Skeletal muscle cell (primary cell): ENCODE measurements around the gene GYS1.
A peak's percentile ranks its signal among the peaks of the same experiment; 100 is the strongest.
"Not testable (repeated sequence)": the region's sequence is repeated elsewhere in the genome, so short reads cannot be mapped to it uniquely, and the experiment has no call there.

Experiments used
- DNase-seq: peaks from one replicate; pipeline ENCODE4 v3.0.0-alpha.2; 2010; ENCODE audit warnings: low read depth
- H3K4me3 ChIP-seq: 2 replicates; pipeline ENCODE4 v1.5.1; 2011; ENCODE audit warnings: low read depth, mild to moderate bottlenecking, control low read depth, low read length, moderate library complexity

GYS1 gene

DNA sequence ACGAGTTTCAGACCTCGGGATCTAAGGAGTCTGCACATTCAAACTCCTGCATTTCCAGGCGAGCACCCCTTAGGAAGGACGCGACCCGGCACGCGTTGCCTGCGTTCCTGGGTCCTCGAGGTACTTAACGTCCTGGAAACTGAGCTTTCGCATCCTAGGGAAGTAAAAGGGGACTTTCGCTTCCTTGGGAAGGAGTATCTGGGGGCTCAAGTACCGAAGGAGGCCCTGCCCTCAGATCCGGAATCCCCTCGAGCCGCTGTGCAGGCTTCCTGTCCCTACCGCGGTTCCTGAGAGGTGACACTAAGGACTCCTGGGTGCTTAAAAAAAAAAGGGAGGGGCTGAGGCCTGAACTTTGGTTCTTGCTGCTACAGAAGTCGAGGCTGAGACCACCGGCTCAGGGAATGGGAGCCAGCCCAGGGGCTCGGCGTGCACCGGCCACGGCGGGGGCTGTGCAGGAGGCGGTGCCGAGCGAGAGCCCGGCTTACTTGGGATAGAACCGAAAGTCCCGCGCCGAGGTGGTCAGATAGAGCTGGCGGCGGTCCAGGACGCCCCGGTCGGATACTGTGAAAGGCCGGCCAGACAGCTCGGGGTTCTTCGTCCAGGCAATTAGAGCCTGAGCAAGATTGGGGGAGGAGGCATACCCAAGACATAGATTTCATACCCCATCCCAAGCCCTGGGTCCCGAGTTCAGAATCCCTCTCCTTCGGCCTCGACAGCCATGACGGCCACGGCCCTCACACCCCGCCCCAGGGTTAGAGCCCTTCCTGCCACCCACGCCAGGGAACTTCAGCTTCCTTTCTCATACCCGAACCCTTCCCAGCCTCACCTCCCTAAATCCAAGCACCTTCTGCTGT lies 25.5 kb upstream of the GYS1 start:
- not testable (repeated sequence) for DNase-seq
- peak overlapping the region; percentile 48 for H3K4me3 ChIP-seq

- no peak for DNase-seq
- H3K4me3 ChIP-seq = peak overlapping the region; percentile 48
These were observed 24.7 kb upstream of the GYS1 start for GRCh38 chr19:49017666-49018351.

- H3K4me3 ChIP-seq = peak within 1 kb of the TSS; percentile 48
- DNase-seq = no peak
These were observed 24.0 kb upstream of the GYS1 start, which contains the start of gene LHB for GRCh38 chr19:49017041-49017665. Gene LHB (minus strand): TSS chr19:49017091. CDS start chr19:49017081, 10 bp downstream.

GRCh38 chr19:49016067-49016839 lies 23.1 kb upstream of the GYS1 start:
- no peak for DNase-seq
- no peak overlapping the region for H3K4me3 ChIP-seq

DNA sequence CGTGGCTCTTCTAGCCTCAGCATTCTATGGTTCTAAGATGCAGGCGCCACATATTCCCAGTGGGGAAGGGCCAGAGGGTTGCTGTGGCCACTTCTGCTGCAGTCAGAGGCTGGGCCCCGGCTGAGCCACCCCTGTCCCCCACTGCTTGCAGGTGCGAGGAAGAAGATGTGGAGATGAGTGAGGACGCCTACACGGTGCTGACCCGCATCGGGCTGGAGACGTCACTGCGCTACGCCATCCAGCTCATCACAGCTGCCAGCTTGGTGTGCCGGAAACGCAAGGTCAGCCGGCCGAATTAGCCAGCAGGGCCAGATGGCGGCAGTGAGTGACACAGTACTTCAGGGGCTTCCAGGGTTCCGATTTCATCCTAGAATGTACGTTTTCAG lies 21.8 kb upstream of the GYS1 start:
- H3K4me3 ChIP-seq = no peak overlapping the region
- DNase-seq = no peak

DNA sequence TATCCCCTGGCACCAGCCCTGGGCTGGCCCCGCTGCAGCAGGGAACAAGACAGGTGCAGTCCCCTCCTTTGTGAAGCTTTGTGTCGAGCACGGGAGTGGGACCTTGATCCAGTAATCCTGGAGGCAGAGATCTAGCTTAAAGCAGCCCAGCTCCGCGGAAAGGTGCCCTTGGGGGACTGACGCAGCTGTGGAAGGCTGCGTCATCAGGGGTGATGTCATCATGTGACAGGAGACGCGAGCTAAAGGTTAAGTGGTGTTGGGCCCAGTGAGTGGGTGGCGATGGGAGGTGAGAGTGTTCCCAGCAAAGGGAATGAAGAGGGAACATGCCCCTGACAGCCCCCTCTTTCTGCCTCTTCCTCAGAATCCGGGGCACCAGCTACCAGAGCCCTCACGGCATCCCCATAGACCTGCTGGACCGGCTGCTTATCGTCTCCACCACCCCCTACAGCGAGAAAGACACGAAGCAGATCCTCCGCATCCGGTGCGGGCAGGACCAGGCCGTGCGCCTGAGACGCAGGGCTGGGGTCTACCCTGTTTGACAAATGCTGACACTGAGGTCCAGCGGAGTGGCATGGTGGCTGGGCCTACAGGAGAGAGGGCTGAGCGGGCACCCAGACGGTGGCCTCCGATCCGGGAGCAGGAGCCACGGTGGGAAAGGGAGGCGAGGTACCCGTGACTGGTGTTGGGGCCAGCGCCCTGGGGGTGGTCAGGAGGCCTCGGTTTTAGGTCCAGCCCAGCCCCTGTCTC lies 21.2 kb upstream of the GYS1 start:
- DNase-seq = no peak
- no peak overlapping the region for H3K4me3 ChIP-seq

DNA sequence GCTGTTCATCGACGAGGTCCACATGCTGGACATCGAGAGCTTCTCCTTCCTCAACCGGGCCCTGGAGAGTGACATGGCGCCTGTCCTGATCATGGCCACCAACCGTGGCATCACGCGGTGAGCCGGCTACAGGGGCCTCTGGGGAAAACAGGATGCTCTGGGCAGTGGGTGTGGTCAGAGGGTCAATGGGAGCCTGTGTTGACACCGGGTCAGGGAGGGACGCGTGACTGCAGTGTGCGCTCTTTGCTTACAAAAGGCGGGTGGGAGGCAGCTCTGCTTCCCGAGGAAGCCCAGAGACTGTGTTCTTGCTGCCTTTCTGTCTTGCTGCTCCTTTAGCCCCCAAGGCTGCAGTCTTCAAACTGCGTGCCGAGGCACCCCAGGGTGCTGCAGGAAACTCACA lies 18.1 kb upstream of the GYS1 start:
- DNase-seq = no peak
- no peak overlapping the region for H3K4me3 ChIP-seq

DNA sequence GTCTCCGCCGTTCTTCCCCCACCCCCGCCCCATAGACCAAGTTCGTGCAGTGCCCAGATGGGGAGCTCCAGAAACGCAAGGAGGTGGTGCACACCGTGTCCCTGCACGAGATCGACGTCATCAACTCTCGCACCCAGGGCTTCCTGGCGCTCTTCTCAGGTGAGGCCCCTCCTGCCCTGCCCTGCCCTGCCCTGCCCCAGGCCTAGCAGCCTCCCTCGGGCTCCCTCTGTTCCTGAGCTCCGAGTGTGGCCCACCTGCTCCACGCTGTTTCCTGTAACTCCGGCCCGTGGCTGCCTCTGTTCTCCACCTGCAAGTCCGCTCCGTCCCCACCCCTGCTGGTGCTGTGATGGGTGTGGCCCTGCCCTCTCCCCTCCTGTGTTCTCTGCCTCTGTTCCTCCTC lies 17.3 kb upstream of the GYS1 start:
- H3K4me3 ChIP-seq = no peak overlapping the region
- no peak for DNase-seq

- no peak overlapping the region for H3K4me3 ChIP-seq
- no peak for DNase-seq
These were observed 16.7 kb upstream of the GYS1 start for GRCh38 chr19:49009828-49010227.

DNA sequence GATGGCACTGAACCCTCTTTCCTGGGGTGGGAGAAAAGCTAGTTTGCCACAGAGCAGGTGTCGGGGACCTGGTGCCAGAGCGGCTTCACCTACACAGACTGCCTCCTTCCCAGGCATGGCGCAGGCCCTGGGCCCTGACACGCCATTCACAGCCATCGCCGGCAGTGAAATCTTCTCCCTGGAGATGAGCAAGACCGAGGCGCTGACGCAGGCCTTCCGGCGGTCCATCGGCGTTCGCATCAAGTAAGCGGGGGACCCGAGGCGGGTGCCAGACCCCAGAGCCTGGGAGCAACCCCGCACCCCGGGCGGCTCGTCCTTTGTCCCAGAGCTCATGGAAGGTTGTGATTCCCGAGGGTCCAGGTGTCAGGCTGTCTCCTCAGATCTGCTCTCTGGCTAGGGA lies 13.8 kb upstream of the GYS1 start:
- H3K4me3 ChIP-seq = no peak overlapping the region
- no peak for DNase-seq

DNA sequence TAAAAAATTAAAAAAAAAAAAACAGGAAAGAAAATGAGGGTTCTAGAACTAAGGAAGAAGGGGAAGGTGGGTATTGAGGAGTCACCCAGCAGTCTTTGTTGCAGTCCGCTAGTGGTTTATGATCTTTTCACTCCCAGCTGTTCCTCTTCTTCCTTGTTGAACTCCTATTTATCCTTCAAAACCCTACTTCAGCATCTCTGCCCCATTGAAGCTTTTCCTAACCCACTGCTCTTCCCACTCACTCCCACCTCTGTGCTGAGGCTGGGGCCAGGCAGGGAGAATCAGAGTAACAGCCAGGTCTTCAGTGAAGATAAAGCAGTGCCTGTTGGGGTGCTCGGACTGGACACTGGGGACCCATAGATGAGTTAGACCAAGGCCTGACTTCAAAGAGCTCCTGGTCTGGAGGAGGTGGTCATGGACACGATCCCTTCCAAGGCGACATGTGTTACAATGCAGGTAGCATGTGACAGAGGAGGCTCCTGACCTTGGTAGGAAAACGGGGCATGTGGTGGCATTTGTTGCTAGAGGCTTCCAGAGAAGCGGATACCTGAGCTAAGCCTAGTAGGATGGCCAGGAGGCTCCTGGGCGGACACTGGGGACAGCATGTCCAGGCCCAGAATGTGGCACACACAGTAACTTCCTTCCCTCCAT lies 12.0 kb upstream of the GYS1 start:
- no peak overlapping the region for H3K4me3 ChIP-seq
- no peak for DNase-seq

DNA sequence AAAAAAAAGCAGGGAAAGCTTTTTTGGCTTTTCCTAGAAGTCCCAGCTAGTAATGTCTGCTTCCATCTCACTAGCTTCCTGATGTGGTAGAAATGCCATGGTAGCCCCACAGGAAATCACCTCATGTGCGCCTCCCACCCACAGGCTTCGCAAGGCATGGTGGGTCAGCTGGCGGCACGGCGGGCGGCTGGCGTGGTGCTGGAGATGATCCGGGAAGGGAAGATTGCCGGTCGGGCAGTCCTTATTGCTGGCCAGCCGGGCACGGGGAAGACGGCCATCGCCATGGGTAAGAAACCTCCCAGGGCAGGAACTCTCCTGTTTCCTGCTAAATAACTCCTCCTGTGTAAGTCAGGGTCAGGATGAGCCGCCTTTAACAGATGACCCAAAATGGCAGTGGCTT lies 11.0 kb upstream of the GYS1 start:
- no peak for DNase-seq
- no peak overlapping the region for H3K4me3 ChIP-seq

DNA sequence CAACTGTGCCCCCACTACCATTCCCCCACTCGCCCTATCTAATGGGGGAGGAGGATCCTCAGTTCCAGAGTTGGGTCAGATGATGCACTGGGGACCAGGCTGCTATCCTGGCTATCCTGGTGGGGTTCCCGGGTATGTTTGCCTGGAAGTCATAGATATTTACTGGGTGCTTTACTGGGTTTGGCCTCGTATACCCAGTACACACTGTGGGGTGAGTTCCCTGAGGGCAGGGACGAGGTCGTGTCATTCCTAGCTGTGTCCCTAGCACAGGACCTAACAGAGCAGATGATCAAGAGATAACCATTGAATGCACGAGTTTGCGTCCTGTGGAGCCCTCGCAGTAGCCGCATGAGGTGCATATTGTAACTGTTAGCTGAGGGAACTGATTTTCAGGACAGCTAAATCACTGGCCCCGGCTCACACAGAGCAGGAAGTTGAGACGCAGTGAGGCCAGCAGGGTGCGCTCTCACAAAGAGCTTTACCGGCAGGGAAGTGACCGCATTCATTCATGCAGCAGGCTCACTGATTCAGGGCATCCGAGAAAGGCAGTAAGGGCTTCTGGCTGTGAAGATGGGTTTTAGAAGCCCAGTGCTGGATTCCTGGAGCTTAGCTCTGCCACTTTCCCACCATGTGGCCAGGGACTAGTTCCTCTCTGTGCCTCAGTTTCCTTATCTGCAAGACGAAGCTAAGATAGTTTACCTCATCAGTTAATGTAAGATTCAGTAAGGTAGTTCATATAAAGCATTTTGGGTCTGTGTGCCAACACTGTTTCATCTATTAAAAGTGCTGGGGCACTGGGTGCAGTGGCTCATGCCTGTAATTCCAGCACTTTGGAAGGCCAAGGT lies 6.6 kb upstream of the GYS1 start:
- no peak overlapping the region for H3K4me3 ChIP-seq
- no peak for DNase-seq

GRCh38 chr19:48997972-48998371 lies 4.9 kb upstream of the GYS1 start:
- H3K4me3 ChIP-seq = no peak overlapping the region
- DNase-seq = no peak

GRCh38 chr19:48994035-48994386 lies 902 bp upstream of the GYS1 start:
- peak overlapping the region; percentile 99 for H3K4me3 ChIP-seq
- DNase-seq = no peak

- H3K4me3 ChIP-seq = peak overlapping the region; percentile 99
- no peak for DNase-seq
These were observed 431 bp downstream of the GYS1 start for GRCh38 chr19:48992581-48993174.

DNA sequence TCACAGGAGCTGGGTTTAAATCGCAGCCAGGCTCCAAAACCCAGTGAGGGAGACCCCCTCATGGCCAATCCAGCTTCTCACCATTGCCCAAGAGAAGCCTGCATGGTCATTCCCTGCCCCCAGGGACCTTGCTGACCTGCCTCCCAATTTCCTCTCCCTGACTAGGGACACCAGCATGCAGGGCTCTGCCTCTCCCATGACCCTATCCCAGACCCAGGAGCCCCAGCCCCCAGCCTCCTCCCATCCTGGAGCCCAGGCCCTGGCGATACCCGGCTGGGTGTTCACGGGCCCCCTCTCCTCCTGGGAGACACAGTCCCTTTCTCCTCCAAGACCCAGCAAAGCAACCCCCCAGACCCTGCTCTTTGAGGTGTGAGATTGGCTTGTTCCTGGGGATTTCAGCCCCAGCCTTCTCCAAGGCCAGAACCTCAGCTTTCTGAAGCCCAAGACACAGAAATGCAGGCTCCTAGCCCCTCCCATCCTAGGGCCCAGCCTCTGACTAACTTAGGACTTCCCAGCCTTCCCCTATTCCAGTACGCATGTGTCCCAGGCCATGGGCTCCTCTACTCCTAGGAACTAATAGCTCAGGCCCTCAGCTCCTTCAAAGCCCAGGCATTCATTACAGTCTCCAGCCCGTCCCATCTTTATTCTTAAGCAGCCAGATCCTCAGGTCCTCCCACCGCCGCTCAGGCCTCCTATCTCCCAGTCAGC lies 1.1 kb downstream of the GYS1 start:
- peak overlapping the region; percentile 99 for H3K4me3 ChIP-seq
- peak; percentile 43 for DNase-seq
